LoVo (cell line): ENCODE results near the gene PPP4R3A.
"Not testable (repeated sequence)": the region's sequence is repeated elsewhere in the genome, so short reads cannot be mapped to it uniquely, and the experiment has no call there.

Experiments
- DNase-seq: peaks from one replicate; pipeline ENCODE4 v3.0.0-alpha.2; 2016; ENCODE audit warnings: low spot score

Gene PPP4R3A

GRCh38 chr14:91510171-91511042, at the start of gene PPP4R3A:
TSS of gene PPP4R3A (minus strand) at chr14:91510310. CDS start at chr14:91509647, 663 bp downstream.
- peak; percentile 95 for DNase-seq

- no peak for DNase-seq
Measured at GRCh38 chr14:91555531-91555930, 45.4 kb upstream of the PPP4R3A start.

GRCh38 chr14:91554535-91555332, 44.6 kb upstream of the PPP4R3A start:
- DNase-seq = peak; percentile 26

- no peak for DNase-seq
Measured at GRCh38 chr14:91548108-91548507, 38.0 kb upstream of the PPP4R3A start.

- DNase-seq = no peak
Measured at GRCh38 chr14:91545946-91546716, 36.0 kb upstream of the PPP4R3A start.

GRCh38 chr14:91545204-91545603, 35.1 kb upstream of the PPP4R3A start:
- DNase-seq = no peak

- DNase-seq = no peak
Measured at GRCh38 chr14:91536327-91536726, 26.2 kb upstream of the PPP4R3A start.

GRCh38 chr14:91534059-91534458, 23.9 kb upstream of the PPP4R3A start:
- DNase-seq = not testable (repeated sequence)

- no peak for DNase-seq
Measured at GRCh38 chr14:91533623-91534022, 23.5 kb upstream of the PPP4R3A start.

GRCh38 chr14:91523972-91524371, 13.9 kb upstream of the PPP4R3A start:
- DNase-seq = no peak

- no peak for DNase-seq
Measured at GRCh38 chr14:91521061-91521640, 11.0 kb upstream of the PPP4R3A start.

- DNase-seq = no peak
Measured at GRCh38 chr14:91520138-91520537, 10.0 kb upstream of the PPP4R3A start.

- no peak for DNase-seq
Measured at GRCh38 chr14:91519239-91520036, 9.3 kb upstream of the PPP4R3A start.

- no peak for DNase-seq
Measured at GRCh38 chr14:91516663-91517388, 6.7 kb upstream of the PPP4R3A start.

GRCh38 chr14:91515979-91516378, 5.9 kb upstream of the PPP4R3A start:
- DNase-seq = no peak

- no peak for DNase-seq
Measured at GRCh38 chr14:91511043-91511383, 903 bp upstream of the PPP4R3A start.

- no peak for DNase-seq
Measured at GRCh38 chr14:91509878-91510170, 286 bp downstream of the PPP4R3A start.

GRCh38 chr14:91509083-91509877, 830 bp downstream of the PPP4R3A start:
- DNase-seq = peak; percentile 19

GRCh38 chr14:91508105-91508504, 2.0 kb downstream of the PPP4R3A start:
- DNase-seq = no peak

- no peak for DNase-seq
Measured at GRCh38 chr14:91506226-91506625, 3.9 kb downstream of the PPP4R3A start.
